GM18526 (cell line): ENCODE results near the gene ZNF780B.

Source experiments
- POLR2A ChIP-seq: IDR thresholded peaks from 3 replicates; pipeline ENCODE4 v1.6.1; 2011; ENCODE audit not compliant: insufficient read length; ENCODE audit errors: extremely low read depth

The ZNF780B gene

DNA sequence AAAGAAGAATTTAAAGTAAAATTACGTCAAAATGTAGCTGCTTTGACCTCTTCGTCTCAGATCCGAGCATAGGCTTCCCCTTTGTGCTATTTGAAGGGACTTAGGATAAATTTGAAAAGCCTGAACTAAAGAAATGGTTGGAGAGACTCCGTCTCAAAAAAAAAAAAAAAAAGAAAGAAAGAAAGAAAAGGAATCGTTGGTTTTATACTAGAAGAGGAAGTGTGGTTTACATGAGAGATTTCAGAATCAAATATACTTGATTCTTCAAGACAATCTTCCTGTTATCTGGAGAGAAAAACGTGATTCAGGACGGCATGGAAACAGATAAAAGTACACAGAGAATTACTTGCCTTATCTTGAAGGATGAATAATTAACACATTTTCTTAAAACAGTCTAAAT, 474 bp upstream of the ZNF780B start:
- TF ChIP-seq POLR2A = no peak

DNA sequence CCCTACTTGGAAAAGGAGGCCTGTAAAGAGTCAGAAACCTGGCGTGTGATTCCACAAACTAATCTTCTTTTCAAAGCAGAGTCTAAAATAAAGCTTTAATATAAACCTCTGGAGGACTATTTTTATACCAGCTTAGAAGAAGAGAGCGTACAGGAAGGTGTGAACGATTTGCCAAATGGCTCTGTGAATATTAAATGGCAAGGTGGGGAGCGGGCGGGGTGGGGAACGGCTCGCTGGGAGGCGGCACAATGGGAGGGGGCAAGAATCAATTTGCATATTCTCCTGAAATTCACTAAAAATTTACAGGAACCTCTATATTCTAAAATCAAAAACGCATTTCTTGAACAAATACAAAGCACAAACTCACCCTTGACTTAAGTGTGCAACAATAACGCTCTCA, 982 bp downstream of the ZNF780B start:
- no peak for TF ChIP-seq POLR2A

DNA sequence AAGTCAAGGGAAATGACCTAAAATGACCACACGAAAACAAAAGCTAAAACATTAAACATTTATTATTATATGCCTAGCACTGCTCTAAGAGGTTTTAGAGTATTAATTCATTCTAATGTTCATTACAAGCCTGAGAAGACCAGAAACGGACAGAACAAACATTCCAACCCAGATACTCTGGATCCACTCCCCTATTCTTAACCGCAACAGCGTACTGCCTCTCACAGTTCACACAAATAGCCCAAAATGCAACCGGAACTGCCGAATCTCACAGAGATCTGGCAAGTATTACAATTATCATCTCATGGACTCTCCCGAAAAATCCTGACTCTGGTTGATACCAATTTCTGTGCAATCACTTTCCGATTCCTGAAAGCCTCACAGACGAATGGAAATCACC, 1.4 kb downstream of the ZNF780B start:
- no peak for TF ChIP-seq POLR2A

DNA sequence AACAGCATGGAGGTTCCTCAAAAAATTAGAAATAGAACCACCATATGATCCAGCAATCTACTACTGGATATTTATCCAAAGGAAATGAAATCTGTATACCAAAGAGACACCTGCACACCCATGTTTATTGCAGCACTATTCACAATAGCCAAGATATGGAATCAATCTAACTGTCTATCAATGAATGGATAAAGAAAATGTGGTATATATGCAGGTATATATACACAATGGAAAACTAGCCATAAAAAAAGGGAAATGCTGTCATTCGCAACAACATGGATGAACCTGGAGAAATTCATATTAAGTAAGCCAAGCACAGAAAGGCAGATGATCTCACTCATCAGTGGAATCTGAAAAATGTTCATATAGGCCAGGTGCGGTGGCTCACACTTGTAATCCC, 2.5 kb downstream of the ZNF780B start:
- no peak for TF ChIP-seq POLR2A

DNA sequence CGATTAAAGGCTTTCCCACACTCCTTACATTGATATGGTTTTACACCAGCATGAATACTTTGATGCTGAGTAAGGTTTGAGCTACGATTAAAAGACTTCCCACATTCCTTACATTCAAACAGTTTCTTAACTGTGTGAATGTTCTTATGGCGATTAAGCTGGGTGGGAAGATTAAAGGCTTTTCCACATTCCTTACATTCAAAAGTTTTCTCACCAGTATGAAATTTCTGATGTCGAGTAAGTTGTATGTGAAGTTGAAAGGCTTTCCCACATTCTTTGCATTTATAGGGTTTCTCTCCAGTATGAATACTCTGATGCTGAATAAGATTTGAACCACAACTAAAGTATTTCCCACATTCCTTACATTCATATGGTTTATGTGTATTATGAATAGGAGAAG, 20.0 kb downstream of the ZNF780B start:
- TF ChIP-seq POLR2A = no peak

DNA sequence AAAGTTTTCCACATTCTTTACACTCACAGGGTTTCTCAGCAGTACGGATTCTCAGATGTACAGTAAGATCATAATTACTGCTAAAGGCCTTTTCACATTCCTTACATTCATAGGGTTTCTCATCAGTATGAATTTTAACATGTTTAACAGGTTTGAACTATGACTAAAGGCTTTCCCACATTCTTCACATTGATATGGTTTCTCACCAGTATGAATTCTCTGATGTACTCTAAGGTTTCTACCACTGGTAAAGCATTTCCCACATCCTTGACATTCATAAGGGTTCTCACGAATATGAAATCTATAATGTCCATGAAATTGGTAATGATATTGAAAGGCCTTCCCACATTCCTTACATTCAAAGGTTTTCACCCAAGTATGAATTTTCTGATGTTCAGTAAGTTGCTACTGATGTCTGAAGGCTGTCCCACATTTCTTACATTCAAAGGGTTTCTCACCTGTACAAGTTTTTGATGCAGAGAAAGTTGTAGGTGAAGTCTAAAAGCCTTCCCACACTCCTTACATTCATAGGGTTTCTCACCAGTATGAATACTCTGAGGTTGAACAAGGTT, 22.0 kb downstream of the ZNF780B start:
- no peak for TF ChIP-seq POLR2A

DNA sequence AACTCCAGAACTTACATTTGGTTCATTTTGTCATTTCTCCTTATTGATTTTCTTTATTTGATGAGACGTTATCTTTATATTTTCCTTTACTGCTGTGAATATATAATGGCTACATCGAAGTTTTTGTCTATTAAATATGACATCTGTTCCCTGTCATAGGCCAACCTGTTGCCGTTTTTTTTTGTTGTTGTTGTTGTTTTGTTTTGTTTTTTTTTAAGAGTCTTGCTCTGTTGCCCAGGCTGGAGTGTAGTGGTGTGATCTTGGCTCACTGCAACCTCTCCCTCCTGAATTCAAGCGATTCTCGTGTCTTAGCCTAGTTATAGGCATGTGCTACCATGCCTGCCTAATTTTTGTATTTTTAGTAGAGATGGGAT, 29.4 kb downstream of the ZNF780B start:
- no peak for TF ChIP-seq POLR2A

DNA sequence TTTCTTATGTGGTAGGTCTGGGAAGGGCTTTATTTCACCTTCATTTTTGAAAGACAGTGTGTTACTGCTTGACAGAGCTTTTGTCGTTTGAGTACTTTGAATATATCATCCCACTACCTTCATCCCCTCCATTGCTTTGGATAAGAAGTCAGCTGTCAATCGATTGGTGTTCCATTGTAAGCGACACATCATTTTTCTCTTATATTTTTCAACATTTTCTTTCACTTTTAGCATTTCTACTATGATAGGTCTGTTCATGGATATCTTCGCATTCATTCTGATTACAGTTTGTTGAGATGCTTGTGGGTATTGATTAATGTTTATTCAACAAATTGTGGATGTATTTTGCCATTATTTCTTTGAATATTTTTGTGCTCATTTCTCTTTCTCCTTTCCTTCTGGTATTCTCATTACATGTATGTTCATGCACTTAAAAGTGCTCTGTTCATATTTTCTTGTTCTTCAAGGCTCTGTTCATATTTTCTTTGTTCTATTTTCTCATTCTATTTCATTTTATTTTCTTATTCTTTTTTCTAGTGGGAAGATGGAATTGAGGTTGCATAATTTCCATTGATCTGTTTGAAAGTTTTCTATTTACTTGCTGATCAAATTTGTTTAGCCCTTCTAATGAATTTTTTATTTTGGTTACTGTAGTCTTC, 30.0 kb downstream of the ZNF780B start:
- TF ChIP-seq POLR2A = no peak

DNA sequence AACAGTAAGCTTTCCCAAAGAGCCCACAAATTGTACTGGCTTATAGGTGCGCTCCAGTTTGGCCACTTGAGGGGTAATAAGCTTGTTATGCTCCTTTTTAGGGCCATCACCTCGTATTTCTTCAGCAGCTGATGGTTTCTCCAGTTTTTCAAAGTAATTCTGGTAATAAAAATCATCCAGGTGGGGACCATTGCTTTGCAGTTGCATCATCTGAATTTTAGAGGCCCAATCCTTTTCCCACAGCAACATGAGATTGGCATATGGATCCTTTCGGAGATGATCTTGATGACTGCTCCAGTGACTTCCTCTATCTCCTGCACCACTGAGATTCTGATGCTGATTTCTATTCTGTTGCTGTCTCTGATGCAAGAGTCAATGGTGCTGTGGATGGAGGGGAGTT, 32.1 kb downstream of the ZNF780B start:
- TF ChIP-seq POLR2A = no peak

DNA sequence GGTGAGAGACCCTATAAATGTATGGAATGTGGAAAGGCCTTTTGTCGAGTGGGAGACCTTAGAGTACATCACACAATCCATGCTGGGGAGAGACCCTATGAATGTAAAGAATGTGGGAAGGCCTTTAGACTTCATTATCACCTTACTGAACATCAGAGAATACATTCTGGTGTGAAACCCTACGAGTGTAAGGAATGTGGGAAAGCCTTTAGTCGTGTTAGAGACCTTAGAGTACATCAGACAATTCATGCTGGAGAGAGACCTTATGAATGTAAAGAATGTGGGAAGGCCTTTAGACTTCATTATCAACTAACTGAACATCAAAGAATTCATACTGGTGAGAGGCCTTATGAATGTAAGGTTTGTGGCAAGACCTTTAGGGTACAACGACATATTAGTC, 42.0 kb downstream of the ZNF780B start:
- TF ChIP-seq POLR2A = no peak

DNA sequence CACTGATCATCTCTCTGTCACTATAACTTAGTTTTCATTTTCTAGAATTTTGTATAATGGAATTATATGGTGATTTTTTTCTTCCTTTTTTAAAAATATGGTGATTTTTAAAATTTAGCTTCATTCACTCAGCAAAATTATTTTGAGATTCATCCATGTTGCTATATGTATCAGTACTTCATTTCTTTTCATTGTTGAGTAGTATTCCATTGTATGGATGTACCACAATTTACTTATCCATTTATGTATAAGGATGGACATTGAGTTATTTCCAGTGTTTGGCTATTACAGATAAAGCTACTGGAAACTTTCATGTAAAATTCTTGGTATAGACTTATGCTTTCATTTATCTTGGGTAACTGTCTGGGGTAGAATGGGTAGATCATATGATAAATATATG, 46.4 kb downstream of the ZNF780B start:
- no peak for TF ChIP-seq POLR2A

DNA sequence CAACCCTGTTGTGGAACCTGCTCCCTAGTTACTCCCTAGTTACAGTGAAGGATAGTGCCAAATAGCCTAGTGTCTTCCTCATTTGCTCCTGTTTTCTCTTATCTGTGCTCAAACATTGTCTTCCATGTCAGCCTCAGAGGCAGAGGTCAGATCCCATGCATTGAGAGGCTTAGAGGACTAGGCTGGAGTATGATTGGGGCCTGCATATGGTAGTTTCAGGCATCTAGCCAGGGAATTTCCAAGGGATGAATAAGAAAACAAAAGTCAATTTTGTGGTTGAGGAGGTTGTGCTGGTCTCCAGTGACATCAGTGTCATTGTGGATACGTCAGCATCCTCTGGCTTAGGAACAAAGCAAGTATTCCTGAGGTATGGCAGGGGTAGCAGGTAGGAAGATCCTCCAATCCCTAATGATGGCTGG, 49.7 kb downstream of the ZNF780B start:
- TF ChIP-seq POLR2A = no peak

DNA sequence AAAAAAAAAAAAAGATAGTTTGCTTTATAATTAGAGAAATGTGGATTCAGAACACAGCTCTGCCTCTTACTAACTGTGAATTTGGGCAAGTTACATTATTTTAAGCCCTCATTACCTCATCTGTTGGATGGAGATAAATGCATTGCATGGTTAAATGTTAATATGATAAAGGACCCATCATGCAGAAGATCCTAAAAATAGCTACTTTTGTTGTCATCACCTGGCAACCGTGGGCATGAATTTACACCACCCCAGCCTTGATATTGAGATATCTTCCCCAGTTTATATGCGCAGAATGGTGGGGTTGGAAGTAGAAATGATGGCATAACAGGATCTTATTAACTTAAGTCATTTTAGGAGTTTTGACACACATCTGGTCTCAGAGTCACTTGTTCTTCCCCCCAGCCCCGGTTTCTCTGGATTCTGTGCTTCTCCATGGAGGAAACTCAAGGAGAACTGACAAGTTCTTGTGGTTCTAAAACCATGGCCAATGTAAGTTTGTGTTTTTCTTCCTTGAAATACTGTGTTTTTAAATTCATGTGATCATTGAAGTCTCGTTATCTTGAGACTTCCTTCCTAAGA, 50.2 kb downstream of the ZNF780B start:
- TF ChIP-seq POLR2A = no peak

DNA sequence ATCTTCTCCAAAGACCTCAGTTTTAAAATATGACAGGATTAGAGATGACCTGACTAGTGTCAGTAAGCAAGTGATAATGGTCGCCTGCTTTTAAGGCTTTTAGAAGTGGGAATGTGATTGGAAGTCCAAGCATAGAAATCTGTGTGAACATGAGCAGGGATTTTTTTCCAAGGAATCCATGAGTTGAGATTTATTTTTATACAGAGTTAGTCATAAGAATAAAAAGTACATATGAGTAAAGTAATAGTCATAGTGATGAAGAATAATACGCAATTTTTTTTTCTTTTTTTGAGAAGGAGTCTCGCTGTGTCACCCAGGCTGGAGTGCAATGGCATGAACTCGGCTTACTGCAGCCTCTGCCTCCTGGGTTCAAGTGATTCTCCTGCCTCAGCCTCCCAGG, 57.5 kb downstream of the ZNF780B start:
- TF ChIP-seq POLR2A = no peak

DNA sequence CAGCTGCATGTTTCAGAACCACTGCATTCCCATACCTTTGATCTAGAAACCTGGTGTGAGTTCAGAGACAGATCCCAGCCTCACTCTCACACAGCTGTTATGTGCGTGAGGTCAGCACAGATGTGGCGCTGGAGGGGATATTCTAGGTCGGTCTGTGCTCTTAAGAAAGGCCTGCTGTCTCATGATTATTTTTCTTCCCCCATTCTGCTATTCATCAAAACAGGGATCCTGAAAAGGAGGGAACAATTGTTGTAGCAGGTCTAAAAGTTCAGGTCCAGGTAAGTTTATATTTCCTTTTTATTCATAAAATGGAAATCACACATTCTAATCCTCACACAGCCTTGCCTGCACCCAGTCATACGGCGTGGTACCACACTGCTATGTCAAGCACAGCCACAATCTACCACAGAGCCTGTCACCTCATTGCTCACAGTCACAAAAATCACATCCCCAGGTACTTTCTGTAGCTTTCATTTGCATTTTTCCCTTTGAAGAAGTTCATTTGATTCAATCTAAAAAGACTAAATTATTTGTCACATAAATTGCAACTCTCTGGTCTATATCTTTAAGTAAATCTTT, 58.3 kb downstream of the ZNF780B start:
- no peak for TF ChIP-seq POLR2A

DNA sequence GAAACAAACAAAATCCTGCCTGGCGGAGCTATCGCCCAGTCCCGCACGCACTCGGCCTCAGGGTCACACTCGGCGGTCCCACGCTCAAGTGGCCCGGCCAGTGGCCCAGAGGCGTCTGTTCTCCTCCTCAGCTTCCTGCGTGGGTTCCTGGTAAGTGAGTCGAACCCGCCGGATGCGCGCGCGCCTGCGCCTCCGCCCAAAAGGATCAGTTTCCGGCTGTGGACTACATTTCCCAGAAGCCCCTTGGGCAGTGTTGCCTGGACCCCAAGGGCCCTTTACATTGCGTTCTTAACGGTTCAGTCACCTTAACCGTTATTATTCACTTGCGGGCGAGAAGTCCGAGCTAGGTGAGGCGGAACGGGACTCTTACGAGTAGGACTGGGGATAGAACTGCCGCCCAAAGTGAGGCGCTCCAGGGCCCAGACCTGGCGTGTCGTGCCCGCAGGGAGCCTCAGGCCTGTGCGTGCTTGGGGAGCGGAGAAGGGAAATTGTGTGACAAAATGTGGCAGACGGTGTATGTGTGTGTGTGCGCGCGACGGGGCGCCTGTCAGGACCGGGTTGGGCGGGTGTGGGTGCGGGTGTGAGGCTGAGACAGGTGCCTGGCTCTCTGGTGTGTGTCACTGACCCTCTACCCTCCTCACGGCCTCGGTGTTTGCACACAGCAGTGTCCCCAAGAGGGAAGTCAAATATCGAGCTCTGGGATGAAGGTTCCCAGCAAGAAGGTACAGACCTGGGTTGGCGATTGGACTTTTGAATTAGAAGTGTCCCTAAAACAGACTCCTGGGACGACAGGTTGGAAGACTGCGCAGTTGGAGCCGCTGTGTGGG, 59.0 kb downstream of the ZNF780B start, which contains the start of gene ZNF546:
Gene ZNF546 (plus strand): TSS at position 250 of the 827 bp plus-strand sequence. CDS start 1,267 bp downstream, outside the sequence.
- peak; percentile 97 for TF ChIP-seq POLR2A
